LNCaP clone FGC (cell line): ENCODE measurements around the gene PGAP6.
A peak's percentile ranks its signal among the peaks of the same experiment; 100 is the strongest.
"Not testable (repeated sequence)": the region's sequence is repeated elsewhere in the genome, so short reads cannot be mapped to it uniquely, and the experiment has no call there.

Experiments
- DNase-seq: peaks from one replicate; pipeline ENCODE4 v3.0.0-alpha.2; 2011; ENCODE audit warnings: low read depth
- H3K4me3 ChIP-seq: 2 replicates; pipeline ENCODE4 v1.5.1; 2011; ENCODE audit warnings: mild to moderate bottlenecking, low read depth, low read length, control low read depth
- CTCF ChIP-seq: IDR thresholded peaks from 2 replicates; pipeline ENCODE4 v1.5.1; 2012; ENCODE audit warnings: mild to moderate bottlenecking; ENCODE audit not compliant: control insufficient read depth, insufficient read depth; ENCODE audit errors: extremely low read depth

PGAP6 gene

GRCh38 chr16:392450-393030 lies 10.8 kb upstream of the PGAP6 start:
- no peak for DNase-seq
- no peak overlapping the region for H3K4me3 ChIP-seq
- TF ChIP-seq CTCF = no peak

- DNase-seq = no peak
- peak; percentile 40; the same call in 1 of the 2 replicates for TF ChIP-seq CTCF
- H3K4me3 ChIP-seq = no peak overlapping the region
Measured at GRCh38 chr16:391885-392335, 10.1 kb upstream of the PGAP6 start.

GRCh38 chr16:389352-389751 lies 7.6 kb upstream of the PGAP6 start:
- TF ChIP-seq CTCF = no peak
- no peak for DNase-seq
- no peak overlapping the region for H3K4me3 ChIP-seq

GRCh38 chr16:387761-388666 lies 6.2 kb upstream of the PGAP6 start:
- DNase-seq, H3K4me3 ChIP-seq: not testable (repeated sequence)

GRCh38 chr16:386641-387156 lies 4.9 kb upstream of the PGAP6 start:
- no peak for TF ChIP-seq CTCF
- no peak for DNase-seq
- H3K4me3 ChIP-seq = no peak overlapping the region

- TF ChIP-seq CTCF = no peak
- peak; percentile 84 for DNase-seq
- H3K4me3 ChIP-seq = peak overlapping the region; percentile 77
Measured at GRCh38 chr16:383326-384051, 1.7 kb upstream of the PGAP6 start.
